Umbilical cord (tissue), 2 donors: ENCODE measurements around the gene WIF1. TPM values are rescaled to one million over a fixed set of nuclear protein-coding genes. Genes with fewer than 3 reads are reported as not detected.

Source experiments
- DNase-seq: peaks from one replicate; pipeline ENCODE4 v3.0.0-alpha.2; 2015; ENCODE audit warnings: low spot score
- total RNA-seq: library from RNA; depleted of rRNA; stranded (reverse); fragments of >200 nt; gene quantifications from one replicate; pipeline ENCODE4 v1.2.3, GENCODE V29; 2014; ENCODE audit warnings: low replicate concordance; ENCODE audit not compliant: insufficient read depth

The WIF1 gene
- 7.2 TPM for total RNA-seq

- peak; percentile 37 for DNase-seq
Measured at GRCh38 chr12:65121049-65121955, at the start of gene WIF1. TSS of gene WIF1 (minus strand) at chr12:65121305. CDS start at chr12:65121191, 114 bp downstream.

DNA sequence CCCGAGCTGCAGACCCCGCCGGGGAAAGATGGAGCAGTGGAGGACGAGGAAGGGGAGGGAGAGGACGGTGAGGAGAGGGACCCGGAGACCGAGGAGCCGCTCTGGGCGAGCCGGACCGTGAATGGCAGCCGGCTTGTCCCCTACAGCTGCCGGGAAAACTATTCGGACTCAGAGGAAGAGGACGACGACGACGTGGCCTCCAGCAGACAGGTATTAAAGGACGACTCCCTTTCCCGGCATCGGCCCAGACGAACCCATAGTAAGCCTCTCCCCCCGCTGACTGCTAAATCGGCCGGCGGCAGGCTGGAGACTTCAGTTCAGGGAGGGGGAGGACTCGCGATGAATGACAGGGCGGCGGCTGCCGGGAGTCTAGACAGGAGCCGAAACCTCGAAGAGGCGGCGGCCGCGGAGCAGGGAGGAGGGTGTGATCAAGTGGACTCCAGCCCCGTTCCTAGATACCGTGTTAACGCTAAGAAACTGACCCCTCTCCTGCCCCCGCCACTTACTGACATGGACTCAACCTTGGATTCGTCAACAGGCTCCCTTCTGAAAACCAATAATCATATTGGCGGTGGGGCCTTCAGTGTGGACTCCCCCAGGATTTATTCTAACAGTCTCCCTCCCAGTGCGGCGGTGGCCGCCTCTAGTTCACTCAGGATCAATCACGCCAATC is 49.2 kb upstream of the WIF1 start:
- peak; percentile 64 for DNase-seq

GRCh38 chr12:65169320-65170208 is 48.5 kb upstream of the WIF1 start, which contains the start of gene LEMD3:
TSS of gene LEMD3 (plus strand) at chr12:65169583. CDS start at chr12:65169597, 14 bp downstream.
- DNase-seq, result peak; percentile 97

GRCh38 chr12:65168681-65169319 is 47.7 kb upstream of the WIF1 start:
- DNase-seq, result no peak

- no peak for DNase-seq
Measured at GRCh38 chr12:65164774-65165173, 43.7 kb upstream of the WIF1 start.

GRCh38 chr12:65164244-65164643 is 43.1 kb upstream of the WIF1 start:
- no peak for DNase-seq

DNA sequence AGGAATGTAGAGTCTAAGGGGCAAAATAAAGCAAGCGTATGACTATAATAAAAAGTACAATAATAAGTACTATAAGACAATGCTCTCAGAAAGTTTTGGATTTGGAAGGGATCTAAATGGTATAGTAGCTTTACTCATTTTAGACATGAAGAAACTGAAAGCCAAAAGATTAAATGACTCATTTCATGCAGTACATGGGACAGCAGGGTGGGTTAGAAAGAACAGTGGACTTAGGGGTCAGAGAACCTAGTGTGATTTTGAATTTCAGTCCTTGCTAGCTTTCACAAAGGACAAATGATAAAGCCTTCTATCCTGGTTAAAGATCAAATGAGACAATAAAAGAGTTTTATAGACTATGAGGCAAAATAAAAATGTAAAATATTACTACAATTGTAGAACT is 41.5 kb upstream of the WIF1 start:
- DNase-seq, result no peak

- DNase-seq, result no peak
Measured at GRCh38 chr12:65157091-65157490, 36.0 kb upstream of the WIF1 start.

DNA sequence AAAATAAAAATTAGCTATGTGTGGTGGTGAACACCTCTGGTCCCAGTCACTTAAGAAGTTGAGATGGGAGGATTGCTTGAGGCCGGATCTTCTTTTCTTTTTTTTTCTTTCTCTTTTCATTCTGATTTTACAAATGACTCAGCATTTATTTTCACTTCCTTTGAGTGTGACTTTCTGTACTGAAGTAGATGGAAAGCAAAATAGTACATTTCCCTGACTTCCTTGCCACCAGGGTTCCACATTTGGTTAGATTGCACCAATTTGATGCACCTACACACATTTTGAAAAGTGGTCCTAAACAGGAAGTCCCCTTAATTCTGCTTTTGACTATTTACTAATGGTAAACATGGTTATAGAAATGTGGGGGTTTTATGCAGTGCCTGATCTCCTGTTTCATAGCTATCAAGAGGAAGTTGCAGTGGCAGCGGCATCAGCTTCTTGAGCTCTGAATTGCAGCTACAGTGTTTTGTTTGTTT is 35.3 kb upstream of the WIF1 start:
- DNase-seq, result no peak

DNA sequence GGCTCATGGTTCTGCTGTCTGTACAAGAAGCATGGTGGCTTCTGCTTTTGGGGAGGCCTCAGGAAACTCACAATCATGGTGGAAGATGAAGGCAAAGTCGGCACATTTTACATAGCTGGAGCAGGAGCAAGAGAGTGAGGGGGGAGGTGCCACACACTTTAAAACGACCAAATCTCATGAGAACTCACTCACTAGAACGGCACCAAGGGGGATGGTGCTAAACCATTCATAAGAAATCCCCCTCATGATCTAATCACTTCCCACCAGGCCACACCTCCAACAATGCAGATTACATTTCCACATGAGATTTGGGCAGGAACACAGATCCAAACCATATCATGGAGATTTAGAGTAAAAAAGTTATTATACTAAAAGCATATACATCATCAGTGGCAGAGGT is 34.7 kb upstream of the WIF1 start:
- DNase-seq, result no peak

- no peak for DNase-seq
Measured at GRCh38 chr12:65152596-65152995, 31.5 kb upstream of the WIF1 start.

GRCh38 chr12:65152012-65152411 is 30.9 kb upstream of the WIF1 start:
- no peak for DNase-seq

GRCh38 chr12:65147312-65147905 is 26.3 kb upstream of the WIF1 start:
- DNase-seq, result no peak

DNA sequence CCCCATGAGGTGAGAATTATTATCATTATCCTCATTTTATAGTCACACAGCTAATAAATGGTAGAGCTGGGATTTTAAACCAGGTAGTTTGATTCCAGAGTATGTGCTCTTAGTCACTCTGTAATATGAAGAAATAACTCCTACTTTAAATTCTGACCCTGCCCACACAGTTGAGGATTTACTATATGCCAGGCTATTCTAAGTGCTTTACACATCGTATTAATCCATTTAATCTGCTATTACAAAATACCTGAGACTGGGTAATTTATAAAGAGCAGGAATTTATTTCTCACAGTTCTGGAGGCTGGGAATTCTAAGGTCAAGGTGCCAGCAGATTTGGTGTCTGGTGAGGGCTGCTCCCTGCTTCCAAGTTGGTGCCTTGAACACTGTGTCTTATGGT is 19.6 kb upstream of the WIF1 start:
- no peak for DNase-seq

- no peak for DNase-seq
Measured at GRCh38 chr12:65139389-65139788, 18.3 kb upstream of the WIF1 start.

GRCh38 chr12:65133879-65134278 is 12.8 kb upstream of the WIF1 start:
- DNase-seq, result no peak

DNA sequence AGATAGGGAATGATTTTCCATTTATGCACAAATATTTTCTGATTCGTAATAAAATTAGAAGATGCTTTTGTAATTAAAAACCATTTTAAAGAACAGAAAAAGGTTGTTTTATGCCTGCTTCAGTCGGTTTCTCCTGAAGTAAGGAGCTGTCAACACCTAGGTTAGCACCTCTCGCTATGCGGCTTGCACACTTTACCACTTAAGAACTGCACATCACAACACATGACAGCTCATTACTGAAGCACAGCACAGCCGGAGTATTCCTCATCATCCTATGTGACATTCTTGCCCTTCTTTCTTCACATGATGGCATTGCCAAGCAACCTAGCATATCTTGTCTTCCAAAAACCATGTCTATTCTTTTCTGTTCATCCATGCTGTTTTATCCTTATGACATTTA is 5.4 kb upstream of the WIF1 start:
- no peak for DNase-seq

DNA sequence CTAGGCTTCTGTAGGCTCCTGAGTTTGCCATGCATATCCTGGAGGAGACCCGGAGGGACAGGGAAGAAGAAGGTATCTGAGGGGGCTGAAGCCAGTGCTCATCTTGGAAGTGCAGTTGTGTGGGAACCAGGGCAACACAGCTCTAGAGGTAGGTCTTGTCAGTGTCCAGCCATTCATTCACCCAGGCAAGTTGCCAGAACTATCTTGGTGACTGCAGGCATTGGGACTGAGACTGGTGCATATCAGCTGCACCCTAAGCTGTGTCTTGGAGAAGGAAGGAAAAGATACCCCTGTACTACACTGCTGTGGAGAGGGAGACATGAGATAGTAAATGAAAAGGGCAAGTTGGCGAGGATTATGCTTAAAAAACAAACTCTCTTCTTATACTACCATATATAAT is 4.9 kb upstream of the WIF1 start:
- DNase-seq, result no peak

DNA sequence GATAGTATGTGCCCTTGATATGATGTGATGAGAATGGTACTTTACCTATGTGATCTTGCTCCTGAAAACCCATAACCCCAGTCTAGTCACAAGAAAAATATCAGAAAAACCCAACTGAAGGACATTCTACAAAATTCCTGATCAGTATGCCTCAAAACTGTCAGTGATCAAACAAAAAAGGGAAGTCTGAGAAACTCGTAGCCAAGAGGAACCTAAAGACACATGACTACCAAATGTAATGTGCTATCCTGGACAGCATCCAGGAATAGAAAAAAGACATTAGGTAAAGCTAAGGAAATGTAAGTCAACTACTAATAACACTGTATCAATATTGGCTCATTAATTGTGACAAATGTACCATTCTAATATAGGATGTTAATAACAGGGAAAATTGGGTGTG is 4.1 kb upstream of the WIF1 start:
- DNase-seq, result no peak

DNA sequence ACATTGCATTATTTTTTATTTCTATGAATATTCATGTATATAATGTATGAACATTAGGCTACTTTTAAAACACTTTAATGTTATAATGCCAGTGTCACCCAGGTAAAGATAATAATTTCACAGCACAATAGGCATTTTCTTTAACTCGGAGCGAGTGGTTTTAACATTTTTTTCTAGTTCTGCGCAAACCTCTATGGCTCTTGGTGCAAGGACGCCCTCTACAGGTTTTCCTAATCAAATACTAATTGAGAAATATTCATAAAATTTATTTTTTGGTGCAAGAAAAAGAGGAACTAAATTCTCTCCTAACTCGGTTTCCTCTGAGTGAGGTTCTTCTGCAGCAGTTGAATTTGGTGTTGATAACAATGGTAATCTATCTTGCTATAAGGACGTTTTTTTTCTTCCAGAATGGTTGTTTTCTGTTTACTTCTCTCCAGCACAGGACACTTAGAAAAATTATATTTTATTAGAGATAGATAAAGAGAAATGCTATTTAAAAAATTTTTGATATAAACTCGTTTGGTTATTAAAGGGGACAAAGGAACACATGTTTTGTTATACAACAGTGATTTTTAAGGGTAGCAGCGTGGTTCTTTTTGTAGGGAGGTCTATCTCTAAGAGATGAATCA is 2.4 kb upstream of the WIF1 start:
- no peak for DNase-seq
